ENCODE results near the gene PIK3C2A. TPM values are rescaled to one million over a fixed set of nuclear protein-coding genes. Genes with fewer than 3 reads are reported as not detected.

Gene PIK3C2A
- total RNA-seq, 3 donors from 2014 or later = 81.0 to 86.3 (median 83.4) TPM

DNA sequence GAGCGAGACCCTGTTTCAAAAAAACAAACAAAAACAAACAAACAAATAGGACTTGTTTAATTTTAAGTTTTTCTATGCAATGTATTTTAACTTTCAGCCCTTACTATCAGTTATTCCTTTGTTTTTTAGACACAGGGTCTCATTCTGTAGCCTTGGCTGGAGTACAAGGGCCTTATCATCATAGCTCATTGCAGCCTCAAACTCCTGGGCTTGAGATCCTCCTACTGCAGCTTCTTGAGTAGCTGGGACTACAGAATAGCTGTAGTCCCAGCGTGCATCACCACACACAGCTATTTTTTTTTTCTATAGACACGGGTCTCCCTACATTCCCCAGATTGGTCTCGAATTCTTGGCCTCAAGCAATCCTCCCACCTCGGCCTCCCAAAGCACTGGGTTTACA lies 44.5 kb downstream of the PIK3C2A start:
- H3K4me3 ChIP-seq = no peak overlapping the region
- H3K4me1 ChIP-seq = no peaks in the 10 kb centered on the region
- no peak for DNase-seq (ENCODE audit: low spot score in 2 of 2)
- intact Hi-C loops (cut with DNase I; ENCODE audit: low total_unique reads) = no loop called here
- TF ChIP-seq POLR2A (IDR thresholded peaks at IDR 0.05) (no peak), POLR2AphosphoS5 (IDR thresholded peaks at IDR 0.05) (no peak)
- TF ChIP-seq, protein P1, sequence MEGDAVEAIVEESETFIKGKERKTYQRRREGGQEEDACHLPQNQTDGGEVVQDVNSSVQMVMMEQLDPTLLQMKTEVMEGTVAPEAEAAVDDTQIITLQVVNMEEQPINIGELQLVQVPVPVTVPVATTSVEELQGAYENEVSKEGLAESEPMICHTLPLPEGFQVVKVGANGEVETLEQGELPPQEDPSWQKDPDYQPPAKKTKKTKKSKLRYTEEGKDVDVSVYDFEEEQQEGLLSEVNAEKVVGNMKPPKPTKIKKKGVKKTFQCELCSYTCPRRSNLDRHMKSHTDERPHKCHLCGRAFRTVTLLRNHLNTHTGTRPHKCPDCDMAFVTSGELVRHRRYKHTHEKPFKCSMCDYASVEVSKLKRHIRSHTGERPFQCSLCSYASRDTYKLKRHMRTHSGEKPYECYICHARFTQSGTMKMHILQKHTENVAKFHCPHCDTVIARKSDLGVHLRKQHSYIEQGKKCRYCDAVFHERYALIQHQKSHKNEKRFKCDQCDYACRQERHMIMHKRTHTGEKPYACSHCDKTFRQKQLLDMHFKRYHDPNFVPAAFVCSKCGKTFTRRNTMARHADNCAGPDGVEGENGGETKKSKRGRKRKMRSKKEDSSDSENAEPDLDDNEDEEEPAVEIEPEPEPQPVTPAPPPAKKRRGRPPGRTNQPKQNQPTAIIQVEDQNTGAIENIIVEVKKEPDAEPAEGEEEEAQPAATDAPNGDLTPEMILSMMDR (IDR thresholded peaks at IDR 0.05) = no peak
- H3K27ac ChIP-seq = no peak overlapping the region
- H3K27me3 ChIP-seq = no peaks in the 10 kb centered on the region
- no peaks in the 10 kb centered on the region for H3K36me3 ChIP-seq
- H3K9me3 ChIP-seq = no peaks in the 10 kb centered on the region

DNA sequence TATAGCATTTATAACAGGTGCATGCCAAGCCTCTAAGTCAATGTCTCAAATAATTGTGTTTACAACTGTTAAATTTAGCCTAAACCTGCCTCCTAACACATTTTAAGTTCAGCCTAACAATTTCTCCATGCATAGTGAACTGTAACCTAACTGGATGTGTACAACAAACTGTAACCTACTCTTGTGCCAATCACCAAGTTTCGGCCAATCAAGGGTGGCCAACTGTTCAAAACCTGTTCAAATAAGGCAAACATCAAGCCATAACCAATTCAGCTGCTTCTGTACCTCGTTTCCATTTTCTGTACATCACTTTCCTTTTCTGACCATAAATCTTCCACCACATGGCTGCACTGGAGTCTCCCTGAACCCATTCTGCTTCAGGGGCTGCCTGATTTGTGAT lies 45.4 kb downstream of the PIK3C2A start:
- H3K4me1 ChIP-seq = no peaks in the 10 kb centered on the region
- intact Hi-C loops (cut with DNase I; ENCODE audit: low total_unique reads) = no loop called here
- peak overlapping the region in 1 of 2 donors; percentile 35 for H3K27ac ChIP-seq
- no peaks in the 10 kb centered on the region for H3K36me3 ChIP-seq
- H3K27me3 ChIP-seq = no peaks in the 10 kb centered on the region
- TF ChIP-seq, protein P1 (IDR thresholded peaks at IDR 0.05) = no peak
- TF ChIP-seq POLR2A (IDR thresholded peaks at IDR 0.05) = no peak
- no peak for TF ChIP-seq POLR2AphosphoS5 (IDR thresholded peaks at IDR 0.05)
- no peaks in the 10 kb centered on the region for H3K9me3 ChIP-seq
- no peak overlapping the region for H3K4me3 ChIP-seq
- no peak for DNase-seq (ENCODE audit: low spot score in 2 of 2)

DNA sequence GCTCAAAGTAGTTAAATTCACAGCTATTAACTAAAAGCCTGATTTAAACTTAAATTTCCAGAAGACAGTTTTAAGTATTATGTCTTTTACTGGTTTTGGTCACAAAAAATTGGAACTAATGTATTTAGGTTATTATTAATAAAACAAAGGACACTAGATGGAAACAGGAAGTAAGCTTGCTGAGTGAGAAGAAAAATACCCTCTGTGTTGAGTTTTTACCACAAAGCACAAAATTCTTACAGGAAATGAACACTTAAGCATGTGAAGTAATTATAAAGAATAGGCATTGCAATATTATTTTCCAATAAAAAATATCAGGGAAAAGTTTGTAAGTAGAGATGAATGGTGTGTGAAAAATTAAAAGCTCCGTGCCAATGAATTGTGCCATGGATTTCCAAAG lies 46.3 kb downstream of the PIK3C2A start:
- intact Hi-C loops (cut with DNase I; ENCODE audit: low total_unique reads) = no loop called here
- peak overlapping the region in 1 of 2 donors; percentile 35 for H3K27ac ChIP-seq
- no peak for DNase-seq (ENCODE audit: low spot score in 2 of 2)
- H3K9me3 ChIP-seq = no peaks in the 10 kb centered on the region
- TF ChIP-seq, protein P1 (IDR thresholded peaks at IDR 0.05) = no peak
- TF ChIP-seq POLR2AphosphoS5 (IDR thresholded peaks at IDR 0.05) (no peak), POLR2A (IDR thresholded peaks at IDR 0.05) (no peak)
- no peaks in the 10 kb centered on the region for H3K4me1 ChIP-seq
- H3K36me3 ChIP-seq = no peaks in the 10 kb centered on the region
- no peaks in the 10 kb centered on the region for H3K27me3 ChIP-seq
- no peak overlapping the region for H3K4me3 ChIP-seq

DNA sequence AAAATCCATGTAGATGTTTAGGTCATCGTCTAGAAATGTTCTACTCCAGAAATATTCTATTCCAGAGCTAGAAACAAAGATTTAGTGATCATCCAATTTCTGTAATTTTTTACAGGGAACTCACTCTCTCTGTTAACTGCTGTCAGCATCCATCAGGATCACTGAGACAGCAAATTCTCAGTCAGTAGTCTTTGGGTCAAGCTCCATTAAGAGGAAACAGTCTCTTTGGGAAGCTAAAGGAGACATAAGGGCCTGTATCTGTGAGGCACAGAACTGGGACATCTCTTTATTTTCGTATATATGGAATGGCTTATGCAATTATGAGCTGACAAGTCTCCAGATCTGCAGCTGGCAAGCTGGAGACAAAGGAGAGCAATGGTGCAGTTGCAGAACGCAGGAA lies 48.3 kb downstream of the PIK3C2A start:
- Histone ChIP-seq H3K27ac (no peak overlapping the region), H3K4me3 (no peak overlapping the region), H3K36me3 (no peaks in the 10 kb centered on the region), H3K27me3 (no peaks in the 10 kb centered on the region), H3K9me3 (no peaks in the 10 kb centered on the region), H3K4me1 (no peaks in the 10 kb centered on the region)
- DNase-seq (ENCODE audit: low spot score in 2 of 2) = no peak
- TF ChIP-seq POLR2AphosphoS5 (IDR thresholded peaks at IDR 0.05) (no peak), POLR2A (IDR thresholded peaks at IDR 0.05) (no peak)
- TF ChIP-seq, protein P1 (IDR thresholded peaks at IDR 0.05) = no peak
- intact Hi-C loops (cut with DNase I; ENCODE audit: low total_unique reads) = no loop called here

Other genes with a start within 250 kb of the PIK3C2A start
- gene PLEKHA7, start 193.6 kb downstream of the PIK3C2A start, total RNA-seq = 10 to 100 TPM in 2 of 3 donors, 1 to 10 TPM in 1; 9.8 to 54.6 (median 36.7) TPM
- 1,000 to 10,000 TPM; 1,829 to 3,143 (median 2,184) TPM for gene RPS13, start 130.3 kb downstream of the PIK3C2A start, total RNA-seq
- 100 to 1,000 TPM in 1 of 3 donors, 10 to 100 TPM in 2; 32.6 to 131 (median 69.1) TPM for gene NUCB2, start 68.8 kb upstream of the PIK3C2A start, total RNA-seq
- gene NCR3LG1, start 143.8 kb upstream of the PIK3C2A start, total RNA-seq = 1 to 10 TPM; 2.9 to 5.0 (median 4.3) TPM
- gene KCNJ11, start 180.7 kb upstream of the PIK3C2A start, total RNA-seq = 1 to 10 TPM in 2 of 3 donors, under 1 TPM in 1; 0.80 to 5.0 (median 4.9) TPM

Measured in breast epithelium (tissue), 4 donors.